GM18858 (cell line): Measurements from ENCODE around the gene CHL1.

Source experiments
- ATAC-seq: cut with Tn5 transposase; IDR thresholded peaks from one replicate; pipeline ENCODE4 v1.9.1; 2021; ENCODE audit not compliant: unreplicated experiment

The CHL1 gene

GRCh38 chr3:454986-455385 lies 258.4 kb downstream of the CHL1 start:
- ATAC-seq, result no peak

DNA sequence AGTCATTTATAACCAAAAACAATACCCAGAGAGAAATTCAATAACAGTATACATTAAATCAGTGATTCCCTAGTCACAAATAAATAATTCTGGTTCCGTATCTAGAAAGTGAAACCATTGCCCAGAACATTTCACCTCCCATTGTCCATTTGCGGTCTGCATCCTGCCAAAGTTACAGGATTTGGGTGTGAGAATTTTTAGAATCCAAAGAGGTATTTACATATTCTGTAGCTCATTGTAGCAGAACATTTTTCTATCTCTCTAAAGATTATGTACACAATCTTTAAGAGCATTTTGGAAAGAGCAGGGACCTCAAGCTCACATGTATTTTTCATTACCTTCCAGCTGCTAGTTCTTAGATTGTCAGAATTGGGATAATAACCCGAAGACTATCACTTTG lies 261.6 kb downstream of the CHL1 start:
- ATAC-seq, result no peak

DNA sequence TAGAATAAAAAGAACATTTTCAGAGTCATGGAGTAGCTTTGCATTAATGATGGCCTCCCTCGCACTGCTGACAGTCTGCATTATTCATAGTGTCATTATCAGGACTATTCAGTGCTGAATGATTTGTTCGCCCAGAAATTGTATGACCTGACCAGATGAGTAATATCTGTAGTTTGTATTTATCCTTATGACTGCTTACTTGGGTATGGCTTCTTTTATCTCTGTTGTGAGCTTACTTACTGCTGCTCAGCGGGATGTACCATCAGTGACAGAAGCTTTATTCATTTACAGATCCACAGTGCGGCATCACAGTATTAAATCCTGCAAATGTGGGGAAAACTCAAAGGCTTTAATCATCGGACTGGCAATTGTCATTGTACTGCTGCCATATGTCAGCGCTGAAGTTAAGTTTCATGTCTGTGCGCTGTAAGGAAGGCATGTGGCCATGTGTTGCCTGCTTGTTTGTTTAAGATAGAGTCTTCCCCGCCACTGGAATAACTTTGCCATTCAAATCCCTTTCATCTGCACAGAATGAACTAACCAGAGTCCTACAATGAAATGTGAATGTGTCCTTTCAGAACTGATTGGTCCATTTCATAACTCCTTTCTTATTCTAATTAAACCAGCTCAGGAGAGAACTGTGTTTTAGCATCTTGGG lies 262.2 kb downstream of the CHL1 start:
- ATAC-seq, result no peak
